Loucy (cell line): Measurements from ENCODE around the gene HIRIP3.

Experiments
- CTCF ChIP-seq: fragments of 200-600 bp; sonication (generic); conservative IDR thresholded peaks from 2 replicates; pipeline ENCODE4 v1.5.1; 2014; ENCODE audit warnings: mild to moderate bottlenecking, antibody characterized with exemption, low read length
- EZH2phosphoT487 ChIP-seq: fragments of 200-600 bp; IDR thresholded peaks from 2 replicates; pipeline ENCODE4 v1.6.1; 2018; ENCODE audit warnings: antibody characterized with exemption, mild to moderate bottlenecking, moderate library complexity, borderline replicate concordance

GRCh38 chr16:29985271-29985811, 10.1 kb downstream of the HIRIP3 start:
- TF ChIP-seq CTCF: no peak
- TF ChIP-seq EZH2phosphoT487: no peak
